HepG2 (cell line): ENCODE results near the gene SCARB2. TPM values are rescaled to one million over a fixed set of nuclear protein-coding genes. Genes with fewer than 3 reads are reported as not detected.

Source experiments
- ATM ChIP-seq: fragments of 450-650 bp; IDR thresholded peaks from 2 replicates; pipeline ENCODE4 v1.7.1; 2017; ENCODE audit warnings: mild to moderate bottlenecking, borderline replicate concordance
- DNMT3B ChIP-seq: conservative IDR thresholded peaks from 2 replicates; pipeline ENCODE4 v1.6.1; 2016; ENCODE audit warnings: missing biosample characterization, control low read depth
- ETV5 ChIP-seq: IDR thresholded peaks from 2 replicates; pipeline ENCODE4 v1.6.1; 2018; ENCODE audit warnings: missing biosample characterization, missing genetic modification reagents, inconsistent platforms, borderline replicate concordance
- GABPA ChIP-seq, 2 experiments: IDR thresholded peaks; 2 replicates each; pipeline ENCODE4 v1.6.1; 2011 to 2016; ENCODE audit warnings: low read depth in 2 of 2, low read length in 1 of 2, missing biosample characterization in 1 of 2, missing genetic modification characterization in 1 of 2
- HHEX ChIP-seq: IDR thresholded peaks from 2 replicates; pipeline ENCODE4 v1.6.1; 2016; ENCODE audit warnings: control low read depth
- HMG20A ChIP-seq: IDR thresholded peaks from 2 replicates; pipeline ENCODE4 v1.6.1; 2016; ENCODE audit warnings: borderline replicate concordance
- KAT8 ChIP-seq: IDR thresholded peaks from 2 replicates; pipeline ENCODE4 v1.6.1; 2016; ENCODE audit warnings: missing genetic modification reagents, missing compliant biosample characterization
- KDM3A ChIP-seq: IDR thresholded peaks from 2 replicates; pipeline ENCODE4 v1.6.1; 2018; ENCODE audit warnings: low read depth, missing compliant biosample characterization
- KDM5A ChIP-seq: fragments of 200-600 bp; sonication (generic); IDR thresholded peaks from 2 replicates; pipeline ENCODE4 v1.7.0; 2018; ENCODE audit warnings: antibody characterized with exemption, mild to moderate bottlenecking, low read length, borderline replicate concordance
- MAZ ChIP-seq, 2 experiments: sonication (generic) in 1 of 2; formaldehyde crosslinking in 1 of 2; IDR thresholded peaks; 2 replicates each; pipeline versions ENCODE4 v1.5.0 to v1.6.1; 2012 to 2020; ENCODE audit warnings: low read depth in 2 of 2, mild to moderate bottlenecking in 2 of 2, borderline replicate concordance in 1 of 2, improper control_type of control experiment in 1 of 2, low read length in 1 of 2, missing genetic modification reagents in 1 of 2, moderate library complexity in 1 of 2
- NCOA2 ChIP-seq: sonication (generic); formaldehyde crosslinking; IDR thresholded peaks from 2 replicates; pipeline ENCODE4 v1.8.0; 2022; ENCODE audit warnings: inconsistent platforms
- NFYB ChIP-seq: sonication (generic); formaldehyde crosslinking; IDR thresholded peaks from 2 replicates; pipeline ENCODE4 v1.4.0; 2020; ENCODE audit warnings: missing genetic modification reagents
- PATZ1 ChIP-seq: sonication (generic); formaldehyde crosslinking; IDR thresholded peaks from 2 replicates; pipeline ENCODE4 v1.4.0; 2020; ENCODE audit warnings: missing genetic modification reagents
- PRMT3 ChIP-seq: sonication (generic); formaldehyde crosslinking; IDR thresholded peaks from 2 replicates; pipeline ENCODE4 v1.8.1; 2022; ENCODE audit warnings: low read depth, mild to moderate bottlenecking, moderate library complexity, missing genetic modification reagents, borderline replicate concordance
- RFX5 ChIP-seq: IDR thresholded peaks from 2 replicates; pipeline ENCODE4 v1.6.1; 2011; ENCODE audit warnings: low read depth, low read length, improper control_type of control experiment
- SKIL ChIP-seq: sonication (generic); formaldehyde crosslinking; IDR thresholded peaks from 2 replicates; pipeline ENCODE4 v1.8.0; 2022; ENCODE audit warnings: missing genetic modification reagents, mild to moderate bottlenecking, moderate library complexity, borderline replicate concordance
- TARDBP ChIP-seq: sonication (generic); formaldehyde crosslinking; IDR thresholded peaks from 2 replicates; pipeline ENCODE4 v1.8.0; 2022; ENCODE audit warnings: mild to moderate bottlenecking, missing genetic modification reagents
- U2AF2 ChIP-seq: fragments of 200-400 bp; formaldehyde crosslinking; IDR thresholded peaks from 2 replicates; pipeline ENCODE4 v1.6.1; 2017; ENCODE audit warnings: low read depth, mild to moderate bottlenecking, low read length
- ZNF225 ChIP-seq: sonication (generic); formaldehyde crosslinking; IDR thresholded peaks from 2 replicates; pipeline ENCODE4 v1.4.0; 2020; ENCODE audit warnings: mild to moderate bottlenecking, missing genetic modification reagents
- ZNF263 ChIP-seq: sonication (generic); formaldehyde crosslinking; IDR thresholded peaks from 2 replicates; pipeline ENCODE4 v1.4.0; 2020; ENCODE audit warnings: missing genetic modification reagents
- ZNF30 ChIP-seq: sonication (generic); formaldehyde crosslinking; IDR thresholded peaks from 2 replicates; pipeline ENCODE4 v1.5.0; 2020; ENCODE audit warnings: mild to moderate bottlenecking, missing genetic modification reagents
- ZNF33A ChIP-seq: sonication (generic); formaldehyde crosslinking; IDR thresholded peaks from 2 replicates; pipeline ENCODE4 v1.5.1; 2020; ENCODE audit warnings: missing genetic modification reagents, mild to moderate bottlenecking, moderate library complexity, borderline replicate concordance
- ZNF761 ChIP-seq: sonication (generic); formaldehyde crosslinking; conservative IDR thresholded peaks from 2 replicates; pipeline ENCODE4 v1.4.0; 2020; ENCODE audit warnings: mild to moderate bottlenecking, missing genetic modification reagents
- ZNF792 ChIP-seq: IDR thresholded peaks from 2 replicates; pipeline ENCODE4 v1.6.1; 2016
- ZUFSP ChIP-seq: sonication (generic); formaldehyde crosslinking; IDR thresholded peaks from 2 replicates; pipeline ENCODE4 v1.9.0; 2021; ENCODE audit warnings: missing genetic modification reagents, mild to moderate bottlenecking, borderline replicate concordance
- polyA plus RNA-seq, 8 experiments: library from polyadenylated mRNA; depleted of rRNA in 3 of 8; stranded (reverse) in 7 of 8; unstranded in 1 of 8; fragments of >200 nt; fragmentation: Illumina TruSeq in 4 of 8; extraction: Trizol in 4 of 8; gene quantifications; 2 replicates each; pipeline versions ENCODE4 v1.2.1 to v1.2.3, GENCODE V29; 2011 to 2016; ENCODE audit warnings: low read depth in 4 of 8, missing spikeins in 1 of 8, mixed read lengths in 1 of 8; ENCODE audit not compliant: insufficient read depth in 1 of 8
- total RNA-seq, 5 experiments: library from RNA; depleted of rRNA; stranded (reverse); fragments of >200 nt; fragmentation: Illumina TruSeq; extraction: Trizol; gene quantifications; 2 replicates each; pipeline ENCODE4 v1.2.3, GENCODE V29; 2016; ENCODE audit warnings: low read depth in 1 of 5

Gene SCARB2
- total and polyA plus RNA-seq, 2 of the 13 experiments (the other 11 are each of a cell fraction or from before 2014, with no cell fraction given), result 40.6 to 43.4 TPM

- no peak for TF ChIP-seq ZNF761
- TF ChIP-seq TARDBP, result no peak
- TF ChIP-seq ZUFSP (CRISPR knock-in tag), result no peak
- TF ChIP-seq KAT8 (CRISPR knock-in tag), result peak; percentile 55; the same call in 1 of the 2 replicates
- TF ChIP-seq ZNF263 (CRISPR knock-in tag), result no peak
- peak; percentile 72 for TF ChIP-seq NCOA2 (CRISPR knock-in tag)
- no peak for TF ChIP-seq KDM3A (CRISPR knock-in tag)
- no peak for TF ChIP-seq ZNF30 (CRISPR knock-in tag)
- TF ChIP-seq SKIL (CRISPR knock-in tag), result peak; percentile 21; the same call in 1 of the 2 replicates
- TF ChIP-seq MAZ (IDR thresholded peaks at IDR 0.05; ENCODE audit: borderline replicate concordance, low read depth, low read length), result no peak
- TF ChIP-seq MAZ (CRISPR knock-in tag; IDR thresholded peaks at IDR 0.05; ENCODE audit: low read depth), result no peak
- TF ChIP-seq ZNF792 (CRISPR knock-in tag), result no peak
- TF ChIP-seq PATZ1 (CRISPR knock-in tag), result 0 out of 2 replicates have a peak, but pooled peaks have one; percentile 26
- TF ChIP-seq HMG20A, result peak; percentile 83
- TF ChIP-seq RFX5, result peak; percentile 96
- no peak for TF ChIP-seq U2AF2
- no peak for TF ChIP-seq ATM
- no peak for TF ChIP-seq PRMT3 (CRISPR knock-in tag)
- TF ChIP-seq NFYB (CRISPR knock-in tag), result no peak
- TF ChIP-seq ZNF225 (CRISPR knock-in tag), result no peak
- TF ChIP-seq HHEX (CRISPR knock-in tag), result peak; percentile 56
- no peak for TF ChIP-seq ZNF33A (CRISPR knock-in tag)
- TF ChIP-seq ETV5 (CRISPR knock-in tag), result no peak; the same call in 1 of the 2 replicates
- TF ChIP-seq GABPA (IDR thresholded peaks at IDR 0.05; ENCODE audit: low read depth, low read length), result no peak
- TF ChIP-seq GABPA (CRISPR knock-in tag; IDR thresholded peaks at IDR 0.05; ENCODE audit: low read depth), result peak; percentile 22; the same call in 1 of the 2 replicates
- TF ChIP-seq KDM5A, result no peak
- TF ChIP-seq DNMT3B (CRISPR knock-in tag), result no peak
Observed at GRCh38 chr4:76200771-76201231, 12.8 kb downstream of the SCARB2 start (continued).
